Measurements from ENCODE around the gene REG3G.

GRCh38 chr2:78992807-78993517, 32.5 kb upstream of the REG3G start:
- TF ChIP-seq, protein P1, sequence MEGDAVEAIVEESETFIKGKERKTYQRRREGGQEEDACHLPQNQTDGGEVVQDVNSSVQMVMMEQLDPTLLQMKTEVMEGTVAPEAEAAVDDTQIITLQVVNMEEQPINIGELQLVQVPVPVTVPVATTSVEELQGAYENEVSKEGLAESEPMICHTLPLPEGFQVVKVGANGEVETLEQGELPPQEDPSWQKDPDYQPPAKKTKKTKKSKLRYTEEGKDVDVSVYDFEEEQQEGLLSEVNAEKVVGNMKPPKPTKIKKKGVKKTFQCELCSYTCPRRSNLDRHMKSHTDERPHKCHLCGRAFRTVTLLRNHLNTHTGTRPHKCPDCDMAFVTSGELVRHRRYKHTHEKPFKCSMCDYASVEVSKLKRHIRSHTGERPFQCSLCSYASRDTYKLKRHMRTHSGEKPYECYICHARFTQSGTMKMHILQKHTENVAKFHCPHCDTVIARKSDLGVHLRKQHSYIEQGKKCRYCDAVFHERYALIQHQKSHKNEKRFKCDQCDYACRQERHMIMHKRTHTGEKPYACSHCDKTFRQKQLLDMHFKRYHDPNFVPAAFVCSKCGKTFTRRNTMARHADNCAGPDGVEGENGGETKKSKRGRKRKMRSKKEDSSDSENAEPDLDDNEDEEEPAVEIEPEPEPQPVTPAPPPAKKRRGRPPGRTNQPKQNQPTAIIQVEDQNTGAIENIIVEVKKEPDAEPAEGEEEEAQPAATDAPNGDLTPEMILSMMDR (IDR thresholded peaks at IDR 0.05), result no peak
- no peak for TF ChIP-seq CREB1 (CRISPR knock-in tag; IDR thresholded peaks at IDR 0.05)
- TF ChIP-seq TEAD1 (CRISPR knock-in tag; IDR thresholded peaks at IDR 0.05), result no peak
- TF ChIP-seq FOXP1 (CRISPR knock-in tag; IDR thresholded peaks at IDR 0.05; ENCODE audit: borderline replicate concordance), result no peak
- TF ChIP-seq ESRRA (CRISPR knock-in tag; IDR thresholded peaks at IDR 0.05; ENCODE audit: borderline replicate concordance), result no peak
- TF ChIP-seq FOXP4 (CRISPR knock-in tag; IDR thresholded peaks at IDR 0.05), result no peak
- no peak for TF ChIP-seq SP1 (CRISPR knock-in tag; conservative IDR thresholded peaks at IDR 0.05)
